ENCODE data around the gene MORN1. TPM values are rescaled to one million over a fixed set of nuclear protein-coding genes. Genes with fewer than 3 reads are reported as not detected.

Gene MORN1
- total and polyA plus RNA-seq, 2 experiments from 2014 or later, result 4.5 to 9.4 TPM

- Histone ChIP-seq H3K4me2 (no peak overlapping the region), H3K9me2 (replicated peaks; ENCODE audit: insufficient read depth) (no peaks in the 10 kb centered on the region), H3K36me3 (replicated peaks; ENCODE audit: insufficient read depth, low read depth) (no peaks in the 10 kb centered on the region), H3K4me1 (ENCODE audit: insufficient read depth) (no peaks in the 10 kb centered on the region), H3K27me3 (no peaks in the 10 kb centered on the region), H2AFZ (no peak overlapping the region), H3K79me2 (peaks cover 99% of the 10 kb centered on the region), H4K20me1 (ENCODE audit: insufficient read depth, poor library complexity, severe bottlenecking) (peaks cover 82% of the 10 kb centered on the region), H3K4me3 (no peak overlapping the region), H3K27ac (no peak overlapping the region), H3K9me3 (ENCODE audit: low read depth) (no peaks in the 10 kb centered on the region)
- WGBS (ENCODE audit: low lambda C conversion rate, missing lambda C conversion rate), result 78% methylated on average over 7 of the region's 7 CpGs
- DNase-seq (ENCODE audit: low spot score), result no peak
- TF ChIP-seq CTCF (IDR thresholded peaks at IDR 0.05; ENCODE audit: poor library complexity) (no peak), EZH2phosphoT487 (IDR thresholded peaks at IDR 0.05; ENCODE audit: low read depth, severe bottlenecking, unreplicated experiment) (no peak), EZH2 (IDR thresholded peaks at IDR 0.05; ENCODE audit: borderline replicate concordance) (no peak)
Observed at GRCh38 chr1:2290171-2290578, 101.2 kb downstream of the MORN1 start.

- Histone ChIP-seq H2AFZ (no peak overlapping the region), H3K9me2 (replicated peaks; ENCODE audit: insufficient read depth) (no peaks in the 10 kb centered on the region), H4K20me1 (ENCODE audit: insufficient read depth, poor library complexity, severe bottlenecking) (peaks cover 82% of the 10 kb centered on the region), H3K9me3 (ENCODE audit: low read depth) (no peaks in the 10 kb centered on the region), H3K27ac (no peak overlapping the region), H3K4me1 (ENCODE audit: insufficient read depth) (no peaks in the 10 kb centered on the region), H3K79me2 (peaks cover 99% of the 10 kb centered on the region), H3K4me3 (no peak overlapping the region), H3K36me3 (replicated peaks; ENCODE audit: insufficient read depth, low read depth) (no peaks in the 10 kb centered on the region), H3K27me3 (no peaks in the 10 kb centered on the region), H3K4me2 (no peak overlapping the region)
- no peak for DNase-seq (ENCODE audit: low spot score)
- no peak for TF ChIP-seq EZH2phosphoT487 (IDR thresholded peaks at IDR 0.05; ENCODE audit: low read depth, severe bottlenecking, unreplicated experiment)
- TF ChIP-seq EZH2 (IDR thresholded peaks at IDR 0.05; ENCODE audit: borderline replicate concordance), result no peak
- no peak for TF ChIP-seq CTCF (IDR thresholded peaks at IDR 0.05; ENCODE audit: poor library complexity)
- 85% methylated on average over 5 of the region's 9 CpGs for WGBS (ENCODE audit: low lambda C conversion rate, missing lambda C conversion rate)
Observed at GRCh38 chr1:2289607-2290006, 101.7 kb downstream of the MORN1 start.

- Histone ChIP-seq H3K36me3 (replicated peaks; ENCODE audit: insufficient read depth, low read depth) (no peaks in the 10 kb centered on the region), H3K9me2 (replicated peaks; ENCODE audit: insufficient read depth) (no peaks in the 10 kb centered on the region), H3K9me3 (ENCODE audit: low read depth) (no peaks in the 10 kb centered on the region), H3K27me3 (no peaks in the 10 kb centered on the region), H3K79me2 (peaks cover 99% of the 10 kb centered on the region), H3K27ac (no peak overlapping the region), H4K20me1 (ENCODE audit: insufficient read depth, poor library complexity, severe bottlenecking) (peaks cover 81% of the 10 kb centered on the region), H2AFZ (no peak overlapping the region), H3K4me2 (no peak overlapping the region), H3K4me1 (ENCODE audit: insufficient read depth) (no peaks in the 10 kb centered on the region), H3K4me3 (no peak overlapping the region)
- TF ChIP-seq EZH2phosphoT487 (IDR thresholded peaks at IDR 0.05; ENCODE audit: low read depth, severe bottlenecking, unreplicated experiment) (no peak), EZH2 (IDR thresholded peaks at IDR 0.05; ENCODE audit: borderline replicate concordance) (no peak), CTCF (IDR thresholded peaks at IDR 0.05; ENCODE audit: poor library complexity) (no peak)
- DNase-seq (ENCODE audit: low spot score), result no peak
- 94% methylated on average over 19 of the region's 20 CpGs for WGBS (ENCODE audit: low lambda C conversion rate, missing lambda C conversion rate)
Observed at GRCh38 chr1:2288816-2289536, 102.4 kb downstream of the MORN1 start.

Data from hepatocyte (in vitro differentiated cells).